Dermis blood vessel endothelial cell (primary cell): ENCODE data around the gene LIG1. TPM values are rescaled to one million over a fixed set of nuclear protein-coding genes. Genes with fewer than 3 reads are reported as not detected.
"Not testable (repeated sequence)": the region's sequence is repeated elsewhere in the genome, so short reads cannot be mapped to it uniquely, and the experiment has no call there.

Source experiments
- DNase-seq: peaks from one replicate; pipeline ENCODE4 v3.0.0; 2010
- total RNA-seq: library from RNA; depleted of rRNA; stranded (reverse); fragments of >200 nt; gene quantifications from 2 replicates; pipeline ENCODE4 v1.2.3, GENCODE V29; 2014

LIG1 gene
- total RNA-seq, 1 donor from 2014 or later = 32.5 TPM

- not testable (repeated sequence) for DNase-seq
Observed at GRCh38 chr19:48070177-48070769, 99.9 kb downstream of the LIG1 start.

GRCh38 chr19:48069435-48069834, 100.7 kb downstream of the LIG1 start:
- DNase-seq = no peak

Other genes starting within 250 kb of the LIG1 start
- gene BSPH1, start 178.2 kb downstream of the LIG1 start, total RNA-seq = not detected in 2 replicates
- gene ELSPBP1, start 175.7 kb downstream of the LIG1 start, total RNA-seq = not detected in 2 replicates
- not detected in 2 replicates for gene CABP5, start 126.3 kb downstream of the LIG1 start, total RNA-seq
- 28.4 and 104 TPM in 2 replicates for gene PLA2G4C, start 59.5 kb downstream of the LIG1 start, total RNA-seq
- gene ZSWIM9, start 336 bp upstream of the LIG1 start, total RNA-seq = 3.1 and 5.0 TPM in 2 replicates
- 104 and 112 TPM in 2 replicates for gene CARD8, start 85.6 kb upstream of the LIG1 start, total RNA-seq
- 0.34 and 0.84 TPM in 2 replicates for gene ZNF114, start 99.7 kb upstream of the LIG1 start, total RNA-seq
- 4.0 and 7.3 TPM in 2 replicates for gene EMP3, start 155.2 kb upstream of the LIG1 start, total RNA-seq
- gene TMEM143, start 193.6 kb upstream of the LIG1 start, total RNA-seq = 1.9 and 3.8 TPM in 2 replicates
- gene SYNGR4, start 194.0 kb upstream of the LIG1 start, total RNA-seq = not detected in 2 replicates
- gene KDELR1, start 221.2 kb upstream of the LIG1 start, total RNA-seq = 37.6 and 70.8 TPM in 2 replicates
- gene GRIN2D, start 223.3 kb upstream of the LIG1 start, total RNA-seq = 0.51 and 0.79 TPM in 2 replicates